Measurements from ENCODE around the gene GNB3.

GRCh38 chr12:6891646-6892001 lies 50.9 kb downstream of the GNB3 start:
- TF ChIP-seq CTCF (IDR thresholded peaks at IDR 0.05) (no peak), POLR2A (IDR thresholded peaks at IDR 0.05) (no peak)
